Mesendoderm (in vitro differentiated cells): ENCODE measurements around the gene PRKRA.
A peak's percentile ranks its signal among the peaks of the same experiment; 100 is the strongest.

ENCODE experiments used
- DNase-seq: peaks from one replicate; pipeline ENCODE4 v3.0.0; 2013
- H2AK5ac ChIP-seq: 2 replicates; pipeline ENCODE4 v1.6.1; 2013; ENCODE audit warnings: low read length, inconsistent platforms
- H2BK120ac ChIP-seq: 2 replicates; pipeline ENCODE4 v1.6.1; 2013; ENCODE audit warnings: low read depth, mild to moderate bottlenecking, low read length, moderate library complexity, mixed read lengths
- H2BK15ac ChIP-seq: replicated peaks from 2 replicates; pipeline ENCODE4 v1.6.1; 2013; ENCODE audit warnings: low read depth, mild to moderate bottlenecking, moderate library complexity
- H2BK5ac ChIP-seq: 2 replicates; pipeline ENCODE4 v1.6.1; 2013; ENCODE audit warnings: low read length, inconsistent platforms
- H3K18ac ChIP-seq: 2 replicates; pipeline ENCODE4 v1.6.1; 2013; ENCODE audit warnings: mild to moderate bottlenecking, low read length, mixed read lengths
- H3K23ac ChIP-seq: one replicate; pipeline ENCODE4 v1.6.1; 2013; ENCODE audit warnings: low read length
- H3K27ac ChIP-seq: 2 replicates; pipeline ENCODE4 v1.5.1; 2013; ENCODE audit warnings: low read depth, mild to moderate bottlenecking, inconsistent platforms, low read length, moderate library complexity
- H3K27me3 ChIP-seq: 2 replicates; pipeline ENCODE4 v1.6.1; 2013; ENCODE audit warnings: low read length, control low read depth, mild to moderate bottlenecking, inconsistent platforms; ENCODE audit not compliant: insufficient read depth, poor library complexity
- H3K36me3 ChIP-seq: 2 replicates; pipeline ENCODE4 v1.6.1; 2013; ENCODE audit warnings: low read length, inconsistent platforms; ENCODE audit not compliant: control insufficient read depth, insufficient read depth
- H3K4ac ChIP-seq: one replicate; pipeline ENCODE4 v1.6.1; 2013; ENCODE audit warnings: low read depth, mild to moderate bottlenecking, low read length, moderate library complexity
- H3K4me1 ChIP-seq: 2 replicates; pipeline ENCODE4 v1.6.1; 2013; ENCODE audit warnings: low read depth, low read length, inconsistent platforms; ENCODE audit not compliant: control insufficient read depth
- H3K4me2 ChIP-seq: 2 replicates; pipeline ENCODE4 v1.6.1; 2013; ENCODE audit warnings: low read length
- H3K4me3 ChIP-seq: 2 replicates; pipeline ENCODE4 v1.5.1; 2013; ENCODE audit warnings: mild to moderate bottlenecking, low read length
- H3K56ac ChIP-seq: one replicate; pipeline ENCODE4 v1.6.1; 2013; ENCODE audit warnings: low read length
- H3K79me1 ChIP-seq: 2 replicates; pipeline ENCODE4 v1.6.1; 2013; ENCODE audit warnings: low read length, inconsistent platforms
- H3K79me2 ChIP-seq: 2 replicates; pipeline ENCODE4 v1.6.1; 2013; ENCODE audit warnings: mild to moderate bottlenecking, low read length; ENCODE audit not compliant: control insufficient read depth, insufficient read depth
- H3K9ac ChIP-seq: 2 replicates; pipeline ENCODE4 v1.6.1; 2013; ENCODE audit warnings: low read length, inconsistent platforms
- H4K5ac ChIP-seq: one replicate; pipeline ENCODE4 v1.6.1; 2013; ENCODE audit warnings: low read length
- H4K8ac ChIP-seq: one replicate; pipeline ENCODE4 v1.6.1; 2013; ENCODE audit warnings: low read depth, mild to moderate bottlenecking, control low read depth, low read length, moderate library complexity
- WGBS: extraction: QIAGEN DNeasy Blood & Tissue Kit; methylation state at CpG from one replicate; pipeline ENCODE4 v1.1.7; 2013; ENCODE audit warnings: low lambda C conversion rate, missing lambda C conversion rate; ENCODE audit not compliant: insufficient coverage; ENCODE audit errors: extremely low coverage; 5-methylcytosine and 5-hydroxymethylcytosine counted together

Gene PRKRA

GRCh38 chr2:178388287-178388686 is 62.7 kb downstream of the PRKRA start:
- Histone ChIP-seq H3K79me2 (no peaks in the 10 kb centered on the region), H4K5ac (no peak overlapping the region), H2AK5ac (no peak overlapping the region), H3K4me1 (peaks cover 17% of the 10 kb centered on the region), H3K27me3 (no peaks in the 10 kb centered on the region), H3K4ac (no peak overlapping the region), H2BK15ac (no peak overlapping the region), H4K8ac (no peak overlapping the region), H3K79me1 (no peaks in the 10 kb centered on the region), H2BK120ac (no peak overlapping the region), H3K23ac (no peak overlapping the region), H3K27ac (no peak overlapping the region), H3K4me3 (no peak overlapping the region), H3K36me3 (no peaks in the 10 kb centered on the region), H3K9ac (no peak overlapping the region), H3K18ac (no peak overlapping the region), H3K4me2 (no peak overlapping the region), H2BK5ac (no peak overlapping the region), H3K56ac (no peak overlapping the region)
- WGBS, result no CpG with 5 or more reads among the region's 7 CpGs
- no peak for DNase-seq

DNA sequence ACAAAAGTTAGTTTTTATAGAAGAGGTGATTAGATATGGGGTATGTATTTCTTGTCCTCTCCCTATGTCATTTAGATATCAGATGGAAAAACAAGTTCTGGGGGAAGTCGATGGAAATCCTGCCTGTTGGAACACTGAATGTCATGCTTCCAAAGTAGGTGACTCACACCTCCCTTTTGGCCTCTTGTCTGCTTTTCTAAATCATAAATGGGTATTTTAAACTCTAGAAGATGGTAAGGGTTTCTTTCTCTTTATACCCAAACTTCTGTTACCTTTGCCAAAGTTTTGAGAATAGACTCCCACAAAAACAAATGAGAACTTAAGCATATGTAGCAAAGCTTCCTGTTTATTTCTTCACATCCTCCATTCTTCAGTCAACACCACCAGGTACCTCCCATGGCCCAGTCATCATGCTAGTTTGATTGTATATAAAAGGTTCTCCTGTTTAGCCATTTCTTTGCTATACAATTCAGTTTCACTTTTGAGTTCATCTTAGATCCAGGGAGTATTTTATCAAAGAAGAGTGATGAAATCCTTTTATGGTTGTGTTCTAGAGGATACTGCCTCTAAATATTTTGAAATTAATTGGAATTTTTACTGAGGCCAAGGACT is 63.9 kb downstream of the PRKRA start:
- H2BK15ac ChIP-seq, result no peak overlapping the region
- no peak overlapping the region for H3K18ac ChIP-seq
- H4K8ac ChIP-seq, result no peak overlapping the region
- H3K27me3 ChIP-seq, result no peaks in the 10 kb centered on the region
- no peak overlapping the region for H3K9ac ChIP-seq
- no peak overlapping the region for H3K4ac ChIP-seq
- no peak overlapping the region for H2BK120ac ChIP-seq
- H3K23ac ChIP-seq, result no peak overlapping the region
- H3K4me2 ChIP-seq, result no peak overlapping the region
- H3K79me1 ChIP-seq, result no peaks in the 10 kb centered on the region
- H3K56ac ChIP-seq, result no peak overlapping the region
- no peak overlapping the region for H3K27ac ChIP-seq
- WGBS, result no CpG with 5 or more reads among the region's 1 CpG
- no peak overlapping the region for H3K4me3 ChIP-seq
- no peak overlapping the region for H4K5ac ChIP-seq
- no peak overlapping the region for H2AK5ac ChIP-seq
- no peaks in the 10 kb centered on the region for H3K36me3 ChIP-seq
- H2BK5ac ChIP-seq, result no peak overlapping the region
- H3K4me1 ChIP-seq, result peaks cover 17% of the 10 kb centered on the region
- no peak for DNase-seq
- H3K79me2 ChIP-seq, result no peaks in the 10 kb centered on the region

- H2BK120ac ChIP-seq, result no peak overlapping the region
- H4K5ac ChIP-seq, result no peak overlapping the region
- no peak overlapping the region for H3K4me2 ChIP-seq
- no peak overlapping the region for H3K27ac ChIP-seq
- H3K18ac ChIP-seq, result no peak overlapping the region
- no peak overlapping the region for H2BK15ac ChIP-seq
- no peaks in the 10 kb centered on the region for H3K79me1 ChIP-seq
- H3K4ac ChIP-seq, result no peak overlapping the region
- H3K4me3 ChIP-seq, result no peak overlapping the region
- H2BK5ac ChIP-seq, result no peak overlapping the region
- H3K4me1 ChIP-seq, result peaks cover 17% of the 10 kb centered on the region
- H2AK5ac ChIP-seq, result no peak overlapping the region
- H4K8ac ChIP-seq, result no peak overlapping the region
- H3K56ac ChIP-seq, result no peak overlapping the region
- peak; percentile 47 for DNase-seq
- no peak overlapping the region for H3K9ac ChIP-seq
- no peaks in the 10 kb centered on the region for H3K27me3 ChIP-seq
- H3K36me3 ChIP-seq, result no peaks in the 10 kb centered on the region
- H3K79me2 ChIP-seq, result no peaks in the 10 kb centered on the region
- WGBS, result no CpG with 5 or more reads among the region's 4 CpGs
- H3K23ac ChIP-seq, result no peak overlapping the region
Observed at GRCh38 chr2:178385595-178386148, 65.3 kb downstream of the PRKRA start.

- no peak overlapping the region for H4K8ac ChIP-seq
- H3K56ac ChIP-seq, result no peak overlapping the region
- H2BK120ac ChIP-seq, result no peak overlapping the region
- no peaks in the 10 kb centered on the region for H3K79me1 ChIP-seq
- peaks cover 15% of the 10 kb centered on the region for H3K4me1 ChIP-seq
- H3K27ac ChIP-seq, result no peak overlapping the region
- no CpG with 5 or more reads among the region's 5 CpGs for WGBS
- H3K4me3 ChIP-seq, result no peak overlapping the region
- DNase-seq, result no peak
- H3K9ac ChIP-seq, result no peak overlapping the region
- no peak overlapping the region for H3K23ac ChIP-seq
- no peaks in the 10 kb centered on the region for H3K79me2 ChIP-seq
- no peaks in the 10 kb centered on the region for H3K36me3 ChIP-seq
- H3K27me3 ChIP-seq, result no peaks in the 10 kb centered on the region
- no peak overlapping the region for H2AK5ac ChIP-seq
- H2BK5ac ChIP-seq, result peak overlapping the region; percentile 64
- no peak overlapping the region for H3K18ac ChIP-seq
- H2BK15ac ChIP-seq, result no peak overlapping the region
- H3K4me2 ChIP-seq, result no peak overlapping the region
- no peak overlapping the region for H4K5ac ChIP-seq
- H3K4ac ChIP-seq, result no peak overlapping the region
Observed at GRCh38 chr2:178383718-178384117, 67.3 kb downstream of the PRKRA start.
